Raji (cell line): ENCODE results near the gene PIK3R1.

Experiments
- POLR2A ChIP-seq: IDR thresholded peaks from 2 replicates; pipeline ENCODE4 v1.6.1; 2011; ENCODE audit warnings: low read depth, low read length, control low read depth; ENCODE audit not compliant: insufficient read depth

PIK3R1 gene

DNA sequence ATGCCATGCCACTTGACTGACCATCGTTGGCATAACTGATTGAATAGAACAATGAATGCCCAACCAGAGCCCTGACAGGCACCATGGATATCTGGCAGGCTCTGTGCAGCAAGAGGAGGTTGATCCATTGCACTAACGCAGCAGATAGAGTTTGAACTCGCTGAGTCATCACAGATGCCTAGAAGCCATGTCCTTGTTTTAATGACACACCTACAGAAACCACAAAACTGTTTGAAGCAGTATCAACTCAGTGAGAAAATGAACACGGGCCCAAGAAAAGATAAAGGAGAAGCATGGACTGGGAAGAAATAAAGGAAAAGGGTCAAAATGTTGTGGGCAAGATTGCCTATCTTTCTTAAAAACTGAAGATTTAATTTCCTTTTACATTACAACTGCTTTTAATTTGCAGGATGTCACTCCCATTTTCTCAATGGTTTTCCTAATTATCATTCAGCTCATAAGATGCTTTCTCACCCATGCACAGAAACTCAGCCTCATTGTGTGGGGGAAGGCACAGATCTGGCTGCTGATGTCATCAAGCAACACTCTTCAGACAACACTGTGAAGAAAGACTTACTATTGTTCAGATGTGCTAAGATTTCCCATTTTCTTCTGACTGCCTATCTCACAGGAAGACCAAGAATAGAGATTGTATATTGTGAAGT is 129.0 kb downstream of the PIK3R1 start:
- TF ChIP-seq POLR2A = no peak

DNA sequence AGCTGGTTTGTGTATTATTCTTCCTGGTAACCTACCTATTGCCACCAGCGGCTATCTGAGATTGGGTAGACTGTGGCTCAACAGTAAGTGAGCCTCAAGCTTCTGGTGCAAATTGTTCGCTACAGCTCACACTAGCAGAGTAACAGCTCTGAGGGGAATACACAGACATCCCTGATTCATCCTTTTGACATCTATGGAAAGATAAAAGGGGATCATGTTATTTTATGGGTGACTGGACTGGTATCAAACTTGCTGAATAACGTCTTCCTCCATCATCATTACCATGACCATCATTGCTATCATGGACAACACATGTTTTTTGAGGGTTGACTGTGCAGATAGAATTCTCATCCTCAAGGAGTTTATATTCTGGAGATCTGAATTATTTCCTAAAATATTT is 129.6 kb downstream of the PIK3R1 start:
- TF ChIP-seq POLR2A = no peak

DNA sequence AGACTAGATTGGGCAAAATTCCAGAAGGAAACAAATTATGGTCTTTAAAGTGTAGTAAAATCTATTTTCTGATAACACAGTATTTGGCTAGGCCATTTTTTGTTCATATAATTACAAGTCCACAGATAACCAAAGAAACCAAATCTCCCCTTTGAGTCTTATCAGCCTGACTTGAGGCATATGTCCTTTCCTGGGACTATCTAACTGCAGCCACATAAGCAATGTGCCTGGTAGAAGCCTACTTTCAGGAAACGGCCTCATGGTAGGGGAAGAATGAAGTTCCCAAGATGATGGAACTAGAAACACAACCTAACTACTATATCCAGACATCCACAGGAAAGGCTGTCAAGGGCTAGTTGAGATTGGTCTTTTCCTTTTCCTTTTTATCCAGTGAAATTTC is 130.0 kb downstream of the PIK3R1 start:
- TF ChIP-seq POLR2A = no peak

DNA sequence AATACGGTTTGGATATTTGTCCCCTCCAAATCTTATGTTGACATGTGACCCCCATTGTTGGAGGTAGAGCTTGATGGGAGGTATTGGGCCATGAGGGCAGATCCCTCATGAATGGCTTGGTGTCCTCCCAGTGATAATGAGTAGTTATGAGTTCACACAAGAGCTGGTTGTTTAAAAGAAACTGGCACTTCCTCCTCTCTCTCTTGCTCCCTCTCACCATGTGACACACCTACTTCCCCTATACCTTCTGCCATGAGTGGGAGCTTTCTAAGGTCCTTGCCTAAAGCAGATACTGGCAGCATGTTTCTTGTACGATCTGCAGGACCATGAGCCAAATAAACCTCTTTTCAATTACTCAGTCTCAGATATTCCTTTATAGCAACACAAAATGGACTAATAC is 132.0 kb downstream of the PIK3R1 start:
- no peak for TF ChIP-seq POLR2A

DNA sequence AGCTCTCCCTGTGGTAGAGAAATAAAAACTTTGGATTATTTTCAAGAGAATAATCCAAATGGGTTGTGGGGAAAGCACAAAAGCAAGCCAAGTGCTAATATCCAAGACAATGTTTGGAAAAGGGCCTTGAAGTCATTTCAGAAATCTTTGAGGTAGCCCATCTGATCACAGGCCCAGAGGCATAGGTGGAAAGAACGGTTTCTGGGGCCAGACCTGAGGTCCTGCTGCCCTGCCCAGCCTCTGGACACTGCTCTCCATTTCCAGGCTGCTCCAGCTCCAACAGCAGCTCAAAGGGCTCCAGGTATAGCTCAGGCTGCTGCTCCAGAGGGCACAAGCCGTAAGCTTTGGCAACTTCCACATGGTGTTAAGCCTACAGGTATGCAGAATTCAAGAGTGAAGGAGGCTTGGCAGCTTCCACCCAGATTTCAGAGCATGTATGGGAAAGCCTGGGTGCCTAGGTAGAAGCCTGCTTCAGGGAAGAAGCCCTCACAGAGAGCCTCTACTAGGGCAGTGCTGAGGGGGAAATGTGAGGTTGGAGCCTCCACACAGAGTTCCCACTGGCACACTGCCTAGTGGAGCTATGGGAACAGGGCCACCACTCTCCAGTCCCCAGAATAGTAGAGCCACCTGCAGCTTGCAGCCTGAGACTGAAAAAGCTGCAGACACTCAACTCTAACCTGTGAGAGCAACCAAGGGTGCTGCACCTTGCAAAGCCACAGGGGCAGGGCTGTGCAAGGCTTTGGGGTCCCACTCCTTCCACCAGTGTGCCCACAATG is 133.1 kb downstream of the PIK3R1 start:
- no peak for TF ChIP-seq POLR2A

DNA sequence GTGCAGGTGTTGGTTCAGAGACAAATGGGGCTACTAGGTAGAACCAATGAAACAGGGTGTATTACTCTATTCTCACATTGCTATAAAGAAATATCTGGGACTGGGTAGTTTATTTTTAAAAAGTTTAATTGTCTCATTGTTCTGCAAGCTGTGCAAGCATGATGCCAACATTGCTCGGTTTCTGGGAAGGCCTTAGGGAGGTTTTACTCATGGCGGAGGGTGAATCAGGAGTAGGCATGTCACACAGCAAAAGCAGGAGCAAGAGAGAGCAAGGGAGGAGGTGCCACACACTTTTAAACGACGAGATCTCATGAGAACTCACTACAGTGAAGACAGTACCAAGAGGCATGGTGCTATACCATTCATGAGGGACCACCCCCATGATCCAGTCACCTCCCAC is 134.6 kb downstream of the PIK3R1 start:
- TF ChIP-seq POLR2A = no peak
